HL-60/S4 treated with retinoic acid at 250 ng/mL for 4 days and 3 days (cell line): Measurements from ENCODE around the gene CTNNAL1.

Experiments used
- in situ Hi-C: fragments of 300-500 bp; cut with MboI; formaldehyde crosslinking; loops from 2 replicates; pipeline ENCODE4 v1.7.0; 2022; ENCODE audit warnings: low sequenced_read_pairs

CTNNAL1 gene

GRCh38 chr9:108894225-108894997 lies 118.9 kb downstream of the CTNNAL1 start:
- in situ Hi-C loops, result no loop called here
